ENCODE measurements around the gene SYNGR2.

The SYNGR2 gene

DNA sequence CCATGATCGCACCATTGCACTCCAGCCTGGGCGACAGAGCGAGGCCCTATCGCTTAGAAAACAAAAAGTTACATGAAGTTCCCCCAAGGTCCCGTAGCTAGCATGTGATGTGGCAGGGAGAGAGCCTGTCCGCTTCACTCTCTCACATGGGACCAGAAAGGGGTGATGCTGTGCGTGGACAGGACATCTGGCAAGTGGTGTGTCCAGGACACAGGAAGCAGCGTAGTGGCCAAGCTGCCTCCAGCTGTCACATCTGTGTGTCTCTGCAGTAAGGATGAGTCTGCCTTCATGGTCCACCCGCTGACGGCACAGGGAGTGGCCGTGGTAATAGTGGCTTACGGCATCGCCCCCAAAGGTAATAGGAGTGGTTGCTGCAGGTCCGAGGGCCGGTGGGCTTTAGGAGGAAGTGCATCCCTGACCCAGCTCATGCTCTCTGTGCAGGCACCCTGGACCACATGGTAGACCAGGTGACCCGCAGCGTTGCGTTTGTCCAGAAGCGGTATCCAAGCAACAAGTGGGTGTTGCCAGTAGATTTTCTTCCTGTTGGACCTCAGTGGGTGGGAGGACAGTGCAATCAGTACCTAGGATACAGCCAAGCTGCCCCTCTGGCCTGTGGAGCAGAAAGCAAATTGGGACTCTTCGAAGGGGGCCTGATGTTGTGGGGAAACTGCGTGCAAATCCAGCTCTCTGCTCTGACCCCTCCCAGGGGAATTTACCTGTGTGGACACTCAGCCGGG, 36.2 kb downstream of the SYNGR2 start:
- DNase-seq: no peak

- no peak for DNase-seq
Observed at GRCh38 chr17:78205124-78205775, 36.9 kb downstream of the SYNGR2 start.

DNA sequence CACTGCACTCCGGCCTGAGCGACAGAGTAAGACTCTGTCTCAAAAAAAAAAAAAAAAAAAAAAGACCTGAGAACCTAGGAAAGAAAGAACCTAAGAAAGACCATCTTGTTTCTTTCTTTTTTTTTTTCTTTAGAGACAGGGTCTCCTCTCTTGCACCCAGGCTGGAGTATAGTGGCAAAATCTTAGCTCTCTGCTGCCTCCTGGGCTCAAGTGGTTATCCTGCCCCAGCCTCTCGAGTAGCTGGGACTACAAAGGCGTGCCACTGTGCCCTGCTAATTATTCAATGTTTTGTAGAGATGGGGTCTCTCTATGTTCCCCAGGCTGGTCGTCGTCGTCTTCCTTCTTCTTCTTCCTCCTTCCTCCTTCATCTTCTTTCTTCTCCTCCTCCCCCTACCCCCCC, 37.9 kb downstream of the SYNGR2 start:
- peak in 1 of 3 donors; percentile 13 for DNase-seq

DNA sequence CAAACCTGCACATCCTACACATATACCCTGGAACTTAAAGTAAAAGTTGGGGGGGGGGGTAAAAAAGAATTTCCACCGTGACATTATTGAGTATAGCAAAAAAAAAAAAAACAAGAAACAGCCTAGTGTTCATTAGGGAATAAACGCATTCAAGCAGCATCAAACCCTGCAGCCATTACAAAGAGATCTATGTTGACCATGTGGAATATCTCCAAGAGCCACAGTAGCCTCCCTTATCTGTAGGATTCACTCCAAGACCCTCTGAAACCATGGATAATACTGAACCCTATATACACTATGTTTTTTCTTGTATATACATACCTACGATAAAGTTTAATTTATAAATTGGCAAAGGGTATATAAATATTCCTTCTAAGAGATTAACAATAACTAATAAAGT, 40.1 kb downstream of the SYNGR2 start:
- no peak for DNase-seq

DNA sequence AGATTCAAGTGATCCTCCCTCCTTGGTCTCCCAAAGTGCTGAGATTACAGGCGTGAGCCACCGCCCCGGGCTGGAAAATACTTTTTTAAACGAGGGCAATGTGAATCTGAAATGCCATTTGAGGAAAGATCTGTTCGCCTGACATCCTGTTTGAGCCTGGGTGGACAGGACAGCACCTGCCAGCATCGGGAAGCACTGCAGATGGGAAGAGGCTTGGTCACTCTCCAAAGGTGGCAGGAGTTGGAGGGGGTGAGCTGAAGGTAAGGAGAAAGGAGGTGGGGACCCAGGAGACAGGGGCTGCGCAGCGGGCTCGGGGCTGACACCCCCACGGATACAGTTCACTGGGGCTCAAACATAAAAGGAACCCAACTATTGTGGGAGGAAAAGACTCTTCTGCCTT, 41.7 kb downstream of the SYNGR2 start:
- no peak for DNase-seq

- no peak for DNase-seq
Observed at GRCh38 chr17:78211032-78211431, 42.7 kb downstream of the SYNGR2 start.

DNA sequence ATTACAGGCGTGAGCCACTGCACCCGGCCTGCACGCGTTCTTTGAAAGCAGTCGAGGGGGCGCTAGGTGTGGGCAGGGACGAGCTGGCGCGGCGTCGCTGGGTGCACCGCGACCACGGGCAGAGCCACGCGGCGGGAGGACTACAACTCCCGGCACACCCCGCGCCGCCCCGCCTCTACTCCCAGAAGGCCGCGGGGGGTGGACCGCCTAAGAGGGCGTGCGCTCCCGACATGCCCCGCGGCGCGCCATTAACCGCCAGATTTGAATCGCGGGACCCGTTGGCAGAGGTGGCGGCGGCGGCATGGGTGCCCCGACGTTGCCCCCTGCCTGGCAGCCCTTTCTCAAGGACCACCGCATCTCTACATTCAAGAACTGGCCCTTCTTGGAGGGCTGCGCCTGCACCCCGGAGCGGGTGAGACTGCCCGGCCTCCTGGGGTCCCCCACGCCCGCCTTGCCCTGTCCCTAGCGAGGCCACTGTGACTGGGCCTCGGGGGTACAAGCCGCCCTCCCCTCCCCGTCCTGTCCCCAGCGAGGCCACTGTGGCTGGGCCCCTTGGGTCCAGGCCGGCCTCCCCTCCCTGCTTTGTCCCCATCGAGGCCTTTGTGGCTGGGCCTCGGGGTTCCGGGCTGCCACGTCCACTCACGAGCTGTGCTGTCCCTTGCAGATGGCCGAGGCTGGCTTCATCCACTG, 45.8 kb downstream of the SYNGR2 start, which contains the start of gene BIRC5:
Gene BIRC5, plus strand, starts transcription at position 238 of the 690 bp plus-strand sequence. Its CDS starts 64 bp downstream, at position 302.
- peak; percentile 91 to 98 (median 96) for DNase-seq

GRCh38 chr17:78214706-78215061, 46.3 kb downstream of the SYNGR2 start:
- DNase-seq: no peak

- DNase-seq: no peak
Observed at GRCh38 chr17:78219396-78220150, 51.2 kb downstream of the SYNGR2 start.
